ENCODE measurements around the gene SNX10.

SNX10 gene

DNA sequence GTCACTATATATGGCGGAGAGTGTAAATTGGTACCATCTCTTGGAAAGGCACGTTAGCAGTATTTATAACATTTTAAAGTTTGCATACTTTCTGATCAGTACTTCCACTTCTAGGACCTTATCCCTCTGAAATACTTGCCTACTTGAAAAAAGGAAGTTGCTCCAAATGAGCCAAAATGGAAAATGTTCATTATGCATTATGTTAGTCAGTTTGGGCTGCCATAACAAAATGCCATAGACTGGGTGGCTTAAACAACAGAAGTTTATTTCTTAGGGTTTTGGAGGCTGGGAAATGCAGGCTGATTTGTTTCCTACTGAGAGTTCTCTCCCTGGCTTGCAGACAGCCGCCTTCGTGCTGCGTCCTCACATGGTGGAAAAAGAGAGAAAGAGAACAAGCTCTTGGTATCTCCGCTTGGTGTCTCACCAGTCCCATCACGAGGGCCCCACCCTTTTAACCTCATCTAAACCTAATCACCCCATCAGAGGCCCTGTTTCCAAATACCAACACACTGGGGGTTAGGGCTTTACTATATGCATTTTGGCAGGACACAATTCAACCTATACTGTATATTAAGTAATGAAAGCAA is 6.9 kb downstream of the SNX10 start:
- no peak for DNase-seq (ENCODE audit: low read depth in 2 of 2)

DNA sequence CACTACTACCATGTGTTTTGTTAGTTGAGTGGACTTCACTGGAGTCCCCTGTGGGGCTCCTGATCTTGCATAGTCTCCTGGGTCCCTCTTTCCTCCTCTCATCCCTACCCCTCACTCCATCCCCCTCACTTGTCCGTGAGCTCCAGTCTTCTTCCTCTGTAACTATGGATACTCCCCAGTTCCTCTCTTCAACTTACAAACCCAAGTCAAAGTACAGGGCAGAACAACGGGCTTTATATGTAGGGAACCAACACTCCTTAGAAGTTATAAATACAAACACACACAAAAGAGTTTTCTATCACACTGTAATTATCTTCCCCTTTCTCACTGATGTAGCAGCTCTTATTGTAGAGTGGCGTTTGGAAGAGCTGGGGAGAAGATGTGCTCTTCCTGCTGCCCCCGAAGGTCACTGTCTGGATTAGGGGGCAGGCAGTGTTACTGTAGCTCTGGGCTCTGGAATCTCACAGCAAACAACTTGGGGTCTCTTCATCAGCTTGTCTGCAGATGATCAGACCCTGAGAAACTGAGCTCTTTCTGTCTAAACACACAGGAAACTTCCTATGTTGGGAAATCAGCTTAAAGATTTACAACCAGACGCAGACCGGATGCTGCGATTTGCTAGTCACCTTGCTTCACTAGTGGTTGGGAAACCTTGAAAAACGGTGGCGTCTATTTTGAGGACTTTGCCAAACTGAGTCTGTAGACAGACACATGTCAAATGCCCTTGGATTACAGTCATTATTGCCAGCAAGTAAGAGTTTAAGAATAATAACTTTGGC is 13.6 kb downstream of the SNX10 start:
- no peak for DNase-seq (ENCODE audit: low read depth in 2 of 2)

DNA sequence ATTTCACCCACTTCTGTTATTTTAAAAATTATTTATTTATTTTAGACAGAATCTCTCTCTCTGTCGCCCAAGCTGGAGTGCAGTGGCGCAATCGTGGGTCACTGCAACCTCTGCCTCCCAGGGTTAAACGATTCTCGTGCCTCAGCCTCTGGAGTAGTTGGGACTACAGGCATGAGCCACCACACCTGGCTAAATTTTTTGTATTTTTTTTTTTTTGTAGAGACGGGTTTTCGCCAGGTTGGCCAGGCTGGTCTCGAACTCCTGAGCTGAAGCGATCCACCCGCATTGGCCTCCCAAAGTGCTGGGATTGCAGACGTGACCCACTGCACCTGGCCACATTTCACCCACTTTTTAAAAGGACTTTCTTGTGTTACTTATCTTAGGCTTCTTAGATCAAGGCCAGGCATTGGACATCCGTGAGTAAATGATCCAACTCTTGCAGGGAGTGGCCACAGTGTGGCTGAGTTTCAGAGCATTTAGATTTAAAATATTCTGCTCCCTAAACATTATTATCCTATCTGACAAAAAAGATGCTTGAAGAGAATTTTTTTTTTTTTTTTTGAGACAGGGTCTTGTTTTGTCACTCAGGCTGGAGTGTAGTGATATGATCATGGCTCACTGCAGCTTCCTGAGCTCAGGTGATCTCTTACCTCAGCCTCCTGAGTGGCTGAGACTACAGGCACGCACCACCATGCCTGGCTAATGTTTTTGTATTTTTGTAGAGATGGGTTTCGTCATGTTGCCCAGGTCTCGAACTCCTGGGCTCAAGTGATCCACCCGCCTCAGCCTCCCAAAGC is 14.4 kb downstream of the SNX10 start:
- DNase-seq (ENCODE audit: low read depth in 2 of 2) = no peak

DNA sequence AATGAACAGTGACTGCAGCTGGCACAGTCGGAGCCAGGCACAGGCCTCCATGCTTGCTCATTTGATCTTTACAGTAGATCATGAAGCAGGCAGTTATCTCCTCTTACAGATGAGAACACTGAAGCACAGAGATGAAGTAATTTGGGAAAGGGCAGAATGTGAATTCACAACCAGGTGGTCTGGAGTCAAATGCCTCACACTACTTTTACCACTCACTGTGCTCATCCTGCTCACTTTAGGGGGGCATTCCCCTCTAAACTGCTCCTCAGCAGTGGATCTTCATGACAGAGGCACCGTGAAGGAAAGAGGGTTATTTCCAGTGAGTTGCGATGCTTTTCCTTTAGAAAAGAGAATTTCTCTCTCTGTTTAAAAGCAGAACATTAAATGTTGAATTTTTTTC is 15.1 kb downstream of the SNX10 start:
- no peak for DNase-seq (ENCODE audit: low read depth in 2 of 2)

DNA sequence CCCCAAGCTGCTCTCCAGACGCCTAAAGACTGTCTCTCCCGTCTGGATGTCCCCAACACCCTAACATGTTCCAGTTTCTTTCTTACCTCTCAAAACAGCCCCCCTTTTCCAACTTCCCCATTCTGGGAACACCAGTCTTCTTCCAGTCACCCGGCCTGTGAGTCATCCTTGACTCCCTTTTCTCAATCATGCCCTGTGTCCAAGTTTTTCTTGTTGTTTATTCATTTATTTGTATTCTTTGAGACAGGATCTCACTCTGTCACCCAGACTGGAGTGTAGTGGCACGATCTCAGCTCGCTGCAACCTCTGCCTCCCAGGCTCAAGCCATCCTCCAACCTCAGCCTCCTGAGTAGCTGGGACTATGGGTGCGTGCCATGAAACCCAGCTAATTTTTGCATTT is 15.6 kb downstream of the SNX10 start:
- DNase-seq (ENCODE audit: low read depth in 2 of 2) = no peak

DNA sequence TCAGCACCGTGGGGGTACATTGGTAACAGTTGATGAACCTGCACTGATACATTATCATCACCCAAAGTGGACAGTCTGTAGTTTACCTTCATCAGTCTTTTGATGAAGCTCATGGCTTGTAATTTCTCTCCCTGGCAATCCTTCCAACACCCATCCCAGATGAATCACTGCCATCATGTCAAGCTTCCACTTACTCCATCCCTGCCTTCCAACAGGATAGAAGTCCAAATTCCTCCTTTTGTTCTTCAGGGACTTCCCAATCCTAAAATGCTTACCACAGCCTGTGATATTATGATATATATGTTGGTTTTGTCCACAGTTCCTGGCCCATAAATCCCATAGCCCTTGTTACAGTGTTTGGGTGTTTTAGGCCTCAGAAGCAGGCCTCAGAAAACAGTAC is 16.1 kb downstream of the SNX10 start:
- DNase-seq (ENCODE audit: low read depth in 2 of 2) = no peak

DNA sequence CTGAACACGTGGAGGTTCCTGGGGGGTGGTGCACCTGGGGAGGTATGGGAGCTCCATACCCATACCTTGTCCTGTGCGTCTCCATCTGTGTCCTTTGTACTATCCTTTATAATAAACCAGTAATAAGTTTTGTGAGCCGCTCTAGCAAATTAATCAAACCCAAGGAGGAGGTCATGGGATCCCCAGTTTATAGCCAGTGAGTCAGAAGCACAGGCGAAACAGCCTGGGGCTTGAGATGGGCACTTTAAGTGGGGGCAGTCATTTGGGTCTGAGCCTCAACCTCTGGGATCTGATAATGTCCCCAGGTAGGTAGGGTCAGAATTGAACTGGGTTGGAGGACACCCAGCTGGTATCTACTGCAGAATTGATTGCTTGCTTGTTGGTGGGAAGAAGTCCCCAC is 16.9 kb downstream of the SNX10 start:
- DNase-seq (ENCODE audit: low read depth in 2 of 2) = no peak

DNA sequence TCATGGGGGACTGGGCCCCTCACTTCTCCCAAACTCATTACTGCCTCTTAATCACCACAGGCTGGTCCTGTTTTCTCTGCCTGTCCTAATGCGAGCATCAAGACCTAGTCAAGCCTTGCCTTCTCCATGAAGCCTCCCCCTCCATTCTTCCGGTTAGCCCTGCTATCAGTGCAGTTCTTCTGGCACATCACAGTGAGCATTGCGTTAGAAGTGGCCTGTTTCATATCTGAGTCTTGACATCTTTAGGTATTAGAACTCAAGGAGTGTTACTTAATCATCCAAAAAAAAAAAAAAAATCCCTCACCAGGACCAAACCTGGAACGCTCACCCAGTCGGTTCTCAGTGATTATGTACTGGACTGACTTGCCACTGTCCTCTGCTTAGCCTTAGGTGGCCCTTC is 17.4 kb downstream of the SNX10 start:
- no peak for DNase-seq (ENCODE audit: low read depth in 2 of 2)

DNA sequence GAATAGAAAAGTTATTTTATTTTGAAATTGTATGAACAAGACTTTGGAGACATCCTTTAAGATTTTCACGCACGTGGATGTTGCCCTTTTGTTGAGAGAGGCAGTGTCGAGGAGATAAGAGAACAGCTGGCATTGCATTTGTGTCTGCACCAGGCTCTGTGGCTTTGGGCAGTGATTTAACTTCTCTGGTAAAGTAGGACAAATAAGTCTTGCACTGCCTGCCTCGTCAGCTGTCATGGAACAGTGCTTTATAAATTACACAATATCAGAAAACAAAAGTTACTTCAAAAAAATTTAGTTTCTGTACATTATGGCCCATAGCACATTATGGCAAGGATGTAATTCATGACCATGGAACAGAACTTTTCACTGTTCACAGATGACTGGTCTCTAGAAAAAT is 20.1 kb downstream of the SNX10 start:
- DNase-seq (ENCODE audit: low read depth in 2 of 2) = no peak

DNA sequence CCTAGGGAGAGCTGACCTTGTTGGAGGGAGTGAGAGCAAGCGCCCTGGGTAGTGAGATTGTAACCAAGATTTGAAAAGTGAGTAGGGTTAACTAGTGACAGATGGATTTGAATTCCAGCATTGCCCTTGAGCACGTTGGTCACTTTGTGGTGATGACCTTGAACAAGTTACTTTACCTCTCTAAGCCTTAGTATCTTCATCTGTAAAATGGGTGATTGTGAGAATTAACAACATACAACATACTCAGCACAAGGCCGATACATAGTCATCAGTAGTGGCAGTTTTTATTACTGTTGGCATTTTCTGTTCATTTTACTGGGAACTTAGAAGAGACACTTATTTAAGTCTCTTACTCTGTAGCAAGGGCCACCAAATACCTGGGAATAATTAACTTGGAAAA is 25.5 kb downstream of the SNX10 start:
- no peak for DNase-seq (ENCODE audit: low read depth in 2 of 2)

DNA sequence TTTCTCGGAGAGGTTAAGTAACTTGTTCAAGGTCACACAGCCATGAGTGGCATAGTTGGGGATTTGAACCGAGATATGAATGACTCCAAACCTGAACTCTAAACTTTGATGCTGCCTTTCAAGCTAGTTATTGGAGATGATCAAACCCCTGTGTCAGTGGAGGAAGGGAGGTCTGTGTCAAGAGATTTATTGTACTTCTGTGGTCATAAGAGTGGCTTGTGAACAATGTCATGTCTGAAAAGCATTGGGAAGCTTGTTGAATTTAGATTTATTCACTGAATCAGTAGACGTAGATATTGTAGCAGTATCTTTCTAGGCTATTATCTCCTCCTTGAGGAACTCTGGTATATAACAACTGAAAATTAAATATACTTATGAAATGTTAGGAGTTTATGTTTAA is 27.3 kb downstream of the SNX10 start:
- no peak for DNase-seq (ENCODE audit: low read depth in 2 of 2)

DNA sequence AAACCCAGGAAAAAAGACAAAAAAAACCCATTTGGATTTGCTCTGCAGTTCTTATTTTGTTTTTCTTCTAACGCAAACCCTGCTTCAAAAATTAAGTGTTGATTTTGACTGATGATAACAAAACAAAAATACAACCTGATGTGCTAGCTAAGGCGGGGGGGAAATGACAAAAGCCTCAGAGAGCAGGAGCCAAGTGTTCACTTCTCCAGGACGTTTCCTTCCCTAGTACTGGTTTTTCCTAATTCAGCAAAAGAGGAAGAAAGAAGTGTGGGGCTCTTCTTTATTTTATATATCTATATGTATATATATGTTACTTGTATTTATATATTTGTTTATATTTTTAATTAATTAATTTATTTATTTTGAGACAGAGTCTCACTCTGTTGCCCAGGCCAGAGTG is 28.0 kb downstream of the SNX10 start:
- no peak for DNase-seq (ENCODE audit: low read depth in 2 of 2)

DNA sequence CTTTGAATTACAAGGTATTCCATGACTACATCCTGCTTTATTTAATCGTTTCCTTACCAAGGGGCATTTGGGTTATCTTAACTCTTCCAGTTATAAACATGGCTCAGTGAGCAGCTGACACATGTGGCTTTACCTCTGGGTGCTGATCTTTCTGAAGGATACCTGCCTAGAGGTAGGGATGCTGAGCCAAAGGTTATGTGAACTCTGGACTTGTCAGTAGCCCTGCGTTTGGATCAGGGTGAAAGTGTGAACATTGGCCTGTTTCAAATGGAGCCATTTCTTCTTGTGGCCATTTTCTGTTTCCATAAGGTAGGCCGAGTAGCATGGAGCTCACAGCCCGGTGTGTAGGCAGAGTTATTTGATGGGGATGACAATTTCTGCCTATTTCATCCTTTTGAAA is 29.2 kb downstream of the SNX10 start:
- no peak for DNase-seq (ENCODE audit: low read depth in 2 of 2)

DNA sequence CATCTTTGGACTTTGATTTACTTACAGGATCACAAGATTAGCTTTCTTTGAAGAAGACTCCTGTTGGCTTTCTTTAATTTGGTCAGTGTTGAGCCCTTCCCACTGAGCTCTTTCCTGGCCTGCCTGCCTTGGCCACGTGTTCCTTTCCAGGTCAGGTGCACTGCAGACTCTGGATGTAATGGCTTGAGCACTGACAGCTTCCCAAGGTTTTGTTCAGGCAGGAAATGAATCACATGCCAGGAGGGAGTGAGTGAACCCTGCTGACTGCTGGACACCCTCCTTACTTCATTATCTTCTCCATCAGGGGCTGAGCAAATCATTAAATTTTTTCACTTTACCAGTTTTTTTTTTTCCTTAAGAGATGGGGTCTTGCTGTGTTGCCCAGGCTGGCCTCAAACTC is 29.8 kb downstream of the SNX10 start:
- DNase-seq (ENCODE audit: low read depth in 2 of 2) = no peak

DNA sequence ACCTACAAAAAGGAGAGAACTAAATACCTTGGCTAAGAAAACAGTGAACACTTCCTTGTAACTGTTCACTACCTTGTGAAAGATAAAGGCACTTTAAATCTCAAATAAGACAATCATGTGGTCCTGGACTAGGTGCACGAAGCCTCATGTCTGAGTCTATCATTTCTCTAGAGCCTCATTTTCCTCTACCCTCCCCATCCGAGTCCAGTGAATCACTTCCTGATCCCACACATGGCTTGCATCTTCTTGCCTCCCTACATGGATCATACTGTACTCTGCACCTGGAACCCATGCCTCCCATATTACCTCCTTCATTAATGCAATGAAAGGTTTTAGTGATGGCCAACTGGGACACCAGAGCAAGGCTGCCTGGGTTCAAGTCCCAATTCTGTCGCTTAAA is 34.5 kb downstream of the SNX10 start:
- DNase-seq (ENCODE audit: low read depth in 2 of 2) = no peak

DNA sequence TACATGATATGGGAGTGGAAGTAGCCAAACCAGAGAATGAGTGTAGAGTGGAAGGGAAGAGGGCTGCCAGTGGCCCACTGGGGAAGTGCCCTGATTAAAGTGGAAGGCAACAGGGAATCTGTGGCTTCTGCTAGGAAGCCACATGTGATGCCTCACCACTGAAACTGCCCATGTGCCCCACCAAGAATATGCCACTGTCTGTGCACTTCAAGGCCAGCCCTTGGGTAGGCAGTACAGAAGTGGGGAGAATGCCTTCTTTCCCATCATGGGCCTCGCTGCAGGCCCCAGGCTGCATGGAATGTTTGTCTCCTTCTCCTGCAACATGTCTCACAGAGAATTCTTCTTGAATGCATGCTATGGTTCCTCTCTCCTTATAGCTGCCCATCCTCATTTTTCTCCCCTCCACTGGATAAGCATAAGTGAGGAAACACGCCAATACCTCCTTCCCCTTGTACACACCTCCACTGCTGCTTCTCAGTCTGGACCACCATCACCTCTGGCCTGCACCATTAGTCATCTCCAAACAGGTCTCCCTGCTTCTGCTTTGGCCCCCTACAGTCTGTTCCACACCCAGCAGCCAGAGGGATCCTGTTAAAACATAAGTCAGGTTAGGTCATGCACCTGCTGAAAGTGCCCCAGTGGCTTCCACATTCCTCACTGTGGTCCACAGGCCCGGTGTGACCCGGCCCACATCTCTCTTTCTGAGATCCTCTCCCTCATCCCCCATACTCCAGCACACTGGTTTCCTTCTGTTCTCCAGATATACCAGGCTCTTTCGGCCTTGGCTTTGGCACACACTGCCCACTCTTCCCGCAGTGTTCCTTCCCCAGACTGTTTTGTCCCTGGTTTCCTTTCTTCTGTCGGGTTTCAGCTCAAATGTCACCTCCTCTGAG is 37.1 kb downstream of the SNX10 start:
- DNase-seq (ENCODE audit: low read depth in 2 of 2) = no peak

DNA sequence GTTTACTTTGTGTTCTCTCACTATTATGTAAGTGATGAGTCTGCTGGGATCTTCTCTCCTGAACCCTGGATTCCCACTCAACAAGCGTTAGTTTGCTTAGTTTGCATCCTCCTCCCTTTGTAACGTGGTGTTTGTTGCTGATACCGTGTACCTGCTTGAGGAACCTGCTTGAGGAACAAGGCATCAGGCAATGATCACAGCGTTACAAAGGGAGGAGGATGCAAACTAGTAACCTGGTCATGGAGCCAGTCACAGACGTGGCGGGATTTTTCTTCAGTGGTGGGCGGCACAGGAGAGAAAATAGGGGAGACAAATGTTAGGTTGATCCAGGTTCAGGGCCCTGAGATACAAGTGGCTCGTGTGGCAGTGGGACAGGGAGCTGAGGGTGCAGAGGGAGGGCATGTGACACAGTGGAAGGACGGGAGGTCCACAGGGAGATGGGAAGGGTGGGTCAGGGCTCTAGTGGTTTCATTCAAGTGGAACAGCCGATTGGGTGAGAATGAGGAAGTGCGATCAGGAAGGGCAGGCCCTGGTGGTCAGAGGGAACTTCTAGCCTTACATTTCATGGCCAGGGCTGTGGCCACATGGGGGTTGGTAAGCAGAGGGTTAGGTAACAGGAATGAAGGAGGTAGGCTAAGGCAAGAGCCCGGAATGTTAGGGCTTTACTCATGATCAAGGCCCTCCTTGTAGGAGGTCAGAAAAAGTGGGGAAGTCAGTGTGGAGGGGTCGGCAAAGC is 38.0 kb downstream of the SNX10 start:
- no peak for DNase-seq (ENCODE audit: low read depth in 2 of 2)

DNA sequence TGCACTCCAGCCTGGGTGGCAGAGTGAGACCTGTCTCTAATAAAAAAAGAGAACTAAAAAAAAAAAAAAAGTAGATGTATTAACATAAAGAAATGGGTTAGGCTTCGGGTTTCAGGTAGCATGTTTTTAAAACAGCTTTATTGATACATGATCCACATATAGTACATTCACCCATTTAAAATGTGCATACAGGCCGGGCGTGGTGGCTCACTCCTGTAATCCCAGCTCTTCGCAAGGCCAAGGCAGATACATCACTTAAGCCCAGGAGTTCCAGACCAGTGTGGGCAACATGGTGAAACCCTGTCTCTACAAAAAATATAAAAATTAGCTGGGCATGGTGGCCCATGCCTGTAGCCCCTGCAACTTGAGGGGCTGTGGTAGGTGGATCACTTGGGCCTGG is 39.5 kb downstream of the SNX10 start:
- DNase-seq (ENCODE audit: low read depth in 2 of 2) = no peak

DNA sequence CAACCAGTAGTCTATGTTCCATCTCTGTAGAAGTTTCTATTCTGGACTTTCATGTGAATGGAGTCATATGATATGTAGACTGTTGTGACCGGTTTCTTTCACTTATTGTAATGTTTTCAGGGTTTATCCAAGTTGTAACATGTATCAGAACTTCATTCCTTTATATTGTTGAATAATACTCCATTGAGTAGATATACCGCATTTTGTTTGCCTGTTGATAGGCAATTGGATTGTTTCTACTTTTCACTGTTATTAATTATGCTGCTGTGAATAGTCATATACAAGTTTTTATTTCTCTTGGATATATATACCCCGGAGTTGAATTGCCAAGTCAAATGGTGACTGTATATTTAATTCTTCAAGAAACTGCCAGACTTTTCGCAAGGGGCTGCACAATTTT is 40.1 kb downstream of the SNX10 start:
- no peak for DNase-seq (ENCODE audit: low read depth in 2 of 2)

DNA sequence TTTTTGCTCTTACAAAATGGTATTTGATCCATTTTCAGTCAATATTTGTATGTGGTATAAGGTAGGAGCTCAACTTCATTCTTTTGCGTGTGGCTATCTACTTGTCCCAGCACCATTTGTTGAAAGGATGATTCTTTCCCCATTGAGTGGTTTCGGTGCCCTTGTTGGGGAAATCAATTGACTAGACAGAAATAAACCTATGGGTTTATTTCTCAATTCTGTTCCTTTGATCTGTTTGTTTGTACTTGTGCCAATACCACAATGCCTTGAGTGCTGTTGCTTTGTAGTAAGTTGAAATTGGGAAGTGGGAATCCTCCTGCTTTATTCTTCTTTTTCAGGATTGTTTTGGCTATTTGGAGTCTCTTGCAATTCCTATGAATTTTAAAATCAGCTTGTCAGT is 41.0 kb downstream of the SNX10 start:
- DNase-seq (ENCODE audit: low read depth in 2 of 2) = no peak

DNA sequence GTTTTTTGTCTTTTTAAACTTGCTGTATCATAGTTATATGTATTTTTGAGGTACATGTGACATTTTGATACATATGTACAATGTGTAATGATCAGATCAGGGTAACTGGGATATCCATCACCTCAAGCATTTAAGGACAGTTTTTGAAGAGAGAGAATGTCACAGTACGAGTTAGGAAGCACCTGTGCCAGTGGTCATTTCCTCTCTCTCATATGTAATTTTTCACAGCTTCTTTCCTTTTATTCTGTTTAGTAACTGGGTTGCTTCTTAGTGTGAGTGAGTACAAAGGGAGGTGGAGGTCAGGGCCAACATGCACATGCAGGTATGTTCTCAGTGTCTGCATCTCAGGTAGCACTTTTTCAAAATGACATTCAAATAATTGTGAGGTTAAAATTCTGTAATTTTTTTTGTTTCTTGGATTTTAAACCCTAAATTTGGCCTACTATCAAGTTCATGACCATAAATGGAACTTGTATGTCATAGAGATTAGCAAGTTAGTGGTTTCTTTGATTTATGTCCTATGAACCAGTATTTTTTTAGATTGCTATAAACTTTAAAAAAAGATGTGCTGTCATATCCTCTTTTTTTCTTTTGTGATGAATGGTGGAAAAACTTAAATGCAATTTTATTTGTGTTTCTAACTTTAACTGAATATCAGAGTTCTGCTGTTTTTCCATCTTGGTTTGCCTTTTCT is 42.7 kb downstream of the SNX10 start:
- DNase-seq (ENCODE audit: low read depth in 2 of 2) = no peak

Measured in stimulated activated CD4-positive, alpha-beta T cell treated with anti-CD3 and anti-CD28 coated beads, Interleukin-15, amount 100 ng/mL, for 48 hours (primary cell).